ENCODE results near the gene OR11H7. TPM values are rescaled to one million over a fixed set of nuclear protein-coding genes. Genes with fewer than 3 reads are reported as not detected.
"Not testable (repeated sequence)": the region's sequence is repeated elsewhere in the genome, so short reads cannot be mapped to it uniquely, and the experiment has no call there.

OR11H7 gene
- total RNA-seq, 4 donors from 2014 or later: 0.50 TPM; not detected in 3

DNA sequence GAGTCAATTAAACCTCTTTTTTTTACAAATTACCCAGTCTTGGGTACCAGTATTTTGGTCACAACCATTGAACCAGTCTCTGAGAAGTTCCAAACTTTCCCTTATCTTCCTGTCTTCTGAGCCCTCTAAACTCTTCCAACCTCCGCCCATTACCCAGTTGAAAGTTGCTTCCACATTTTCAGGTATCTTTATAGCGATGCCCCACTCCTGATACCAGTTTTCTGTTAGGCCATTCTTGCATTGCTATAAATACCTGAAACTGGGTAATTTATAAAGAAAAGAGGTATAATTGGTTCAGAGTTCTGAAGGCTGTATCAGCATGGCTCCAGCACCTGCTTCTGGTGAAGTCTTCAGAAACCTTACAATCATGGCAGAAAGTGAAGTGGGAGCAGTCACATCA is 45.3 kb downstream of the OR11H7 start:
- Histone ChIP-seq H3K4me3 (no peak overlapping the region), H3K27me3 (no peaks in the 10 kb centered on the region), H3K27ac (no peak overlapping the region), H3K4me1 (no peaks in the 10 kb centered on the region), H3K9me3 (peaks cover 0 to 19% (median 0%) of the 10 kb centered on the region in 3 donors), H3K36me3 (peaks cover 0 to 17% of the 10 kb centered on the region in 2 donors)
- 96 to 100% methylated on average over 1 to 2 of the region's 2 CpGs for WGBS, 2 donors (ENCODE audit: low coverage in 1 of 2)
- ATAC-seq: no peak
- TF ChIP-seq, protein P1, sequence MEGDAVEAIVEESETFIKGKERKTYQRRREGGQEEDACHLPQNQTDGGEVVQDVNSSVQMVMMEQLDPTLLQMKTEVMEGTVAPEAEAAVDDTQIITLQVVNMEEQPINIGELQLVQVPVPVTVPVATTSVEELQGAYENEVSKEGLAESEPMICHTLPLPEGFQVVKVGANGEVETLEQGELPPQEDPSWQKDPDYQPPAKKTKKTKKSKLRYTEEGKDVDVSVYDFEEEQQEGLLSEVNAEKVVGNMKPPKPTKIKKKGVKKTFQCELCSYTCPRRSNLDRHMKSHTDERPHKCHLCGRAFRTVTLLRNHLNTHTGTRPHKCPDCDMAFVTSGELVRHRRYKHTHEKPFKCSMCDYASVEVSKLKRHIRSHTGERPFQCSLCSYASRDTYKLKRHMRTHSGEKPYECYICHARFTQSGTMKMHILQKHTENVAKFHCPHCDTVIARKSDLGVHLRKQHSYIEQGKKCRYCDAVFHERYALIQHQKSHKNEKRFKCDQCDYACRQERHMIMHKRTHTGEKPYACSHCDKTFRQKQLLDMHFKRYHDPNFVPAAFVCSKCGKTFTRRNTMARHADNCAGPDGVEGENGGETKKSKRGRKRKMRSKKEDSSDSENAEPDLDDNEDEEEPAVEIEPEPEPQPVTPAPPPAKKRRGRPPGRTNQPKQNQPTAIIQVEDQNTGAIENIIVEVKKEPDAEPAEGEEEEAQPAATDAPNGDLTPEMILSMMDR (IDR thresholded peaks at IDR 0.05): no peak
- TF ChIP-seq EP300 (IDR thresholded peaks at IDR 0.05): no peak
- no peak for TF ChIP-seq POLR2A (IDR thresholded peaks at IDR 0.05)
- TF ChIP-seq POLR2AphosphoS5 (IDR thresholded peaks at IDR 0.05): no peak

DNA sequence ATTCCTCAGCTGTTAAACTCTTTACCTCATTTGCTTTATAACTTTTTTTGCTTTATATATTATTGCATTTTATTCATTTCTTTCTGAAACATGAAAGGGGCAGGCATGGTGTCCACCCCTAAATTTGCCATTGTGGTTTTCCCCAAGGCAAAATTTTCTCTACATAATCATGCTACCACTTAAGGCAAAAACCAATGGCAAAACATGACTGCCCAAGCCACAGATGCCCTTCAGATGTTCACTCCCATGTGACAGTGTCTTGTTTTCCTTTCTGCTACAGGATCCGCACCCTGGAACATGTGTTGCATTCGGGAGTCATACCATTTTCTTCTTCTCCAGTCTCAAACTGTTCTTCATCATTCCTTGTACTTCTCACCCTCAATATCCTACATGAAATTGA is 48.6 kb downstream of the OR11H7 start:
- peaks cover 0 to 31% of the 10 kb centered on the region in 2 donors for H3K36me3 ChIP-seq
- no peaks in the 10 kb centered on the region for H3K27me3 ChIP-seq
- H3K27ac ChIP-seq: no peak overlapping the region
- H3K4me1 ChIP-seq: no peaks in the 10 kb centered on the region
- peaks cover 0 to 14% (median 0%) of the 10 kb centered on the region in 3 donors for H3K9me3 ChIP-seq
- TF ChIP-seq EP300 (IDR thresholded peaks at IDR 0.05) (no peak), POLR2AphosphoS5 (IDR thresholded peaks at IDR 0.05) (no peak), POLR2A (IDR thresholded peaks at IDR 0.05) (no peak)
- TF ChIP-seq, protein P1 (IDR thresholded peaks at IDR 0.05): no peak
- no peak for ATAC-seq
- H3K4me3 ChIP-seq: no peak overlapping the region
- WGBS, 2 donors (ENCODE audit: low coverage in 1 of 2): 58 to 100% methylated on average over 2 of the region's 2 CpGs

DNA sequence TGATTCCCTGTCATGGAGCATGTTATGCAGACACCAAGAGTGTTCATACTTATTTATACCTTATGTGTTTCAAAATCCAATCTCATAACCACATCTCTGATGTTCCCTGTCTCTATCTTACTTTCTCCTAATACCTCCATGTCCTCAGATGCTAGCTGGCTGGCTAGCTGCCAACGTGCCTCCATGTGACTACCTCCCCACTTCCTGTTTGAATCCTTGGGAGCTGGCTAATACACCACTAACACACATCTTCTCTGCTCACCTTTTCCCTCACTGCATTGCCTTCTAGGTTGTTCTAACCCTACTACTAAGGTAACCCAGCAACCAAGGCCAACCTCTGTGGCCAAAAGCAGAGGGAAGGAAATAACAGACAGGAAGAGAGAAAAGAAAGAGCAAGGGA is 49.6 kb downstream of the OR11H7 start:
- no peak overlapping the region for H3K27ac ChIP-seq
- H3K4me3 ChIP-seq: no peak overlapping the region
- 0 to 13% methylated on average over 1 of the region's 1 CpG for WGBS, 2 donors (ENCODE audit: low coverage in 1 of 2)
- no peak for ATAC-seq
- H3K36me3 ChIP-seq: peaks cover 0 to 25% of the 10 kb centered on the region in 2 donors
- peaks cover 0 to 6% (median 0%) of the 10 kb centered on the region in 3 donors for H3K9me3 ChIP-seq
- no peaks in the 10 kb centered on the region for H3K4me1 ChIP-seq
- no peaks in the 10 kb centered on the region for H3K27me3 ChIP-seq
- no peak for TF ChIP-seq EP300 (IDR thresholded peaks at IDR 0.05)
- TF ChIP-seq, protein P1 (IDR thresholded peaks at IDR 0.05): no peak
- no peak for TF ChIP-seq POLR2A (IDR thresholded peaks at IDR 0.05)
- TF ChIP-seq POLR2AphosphoS5 (IDR thresholded peaks at IDR 0.05): no peak

DNA sequence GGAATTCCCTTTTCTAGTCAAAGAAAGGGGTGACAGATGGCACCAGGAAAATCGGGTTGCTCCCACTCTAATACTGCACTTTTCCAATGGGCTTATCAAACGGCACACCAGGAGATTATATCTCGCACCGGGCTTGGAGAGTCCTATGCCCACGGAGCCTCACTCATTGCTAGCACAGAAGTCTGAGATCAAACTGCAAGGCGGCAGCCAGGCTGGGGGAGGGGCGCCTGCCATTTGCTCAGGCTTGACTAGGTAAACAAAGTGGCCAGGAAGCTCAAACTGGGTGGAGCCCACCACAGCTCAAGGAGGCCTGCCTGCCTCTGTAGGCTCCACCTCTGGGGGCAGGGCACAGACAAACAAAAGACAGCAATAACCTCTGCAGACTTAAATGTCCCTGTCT is 51.5 kb downstream of the OR11H7 start:
- not testable (repeated sequence) for ATAC-seq, H3K27ac ChIP-seq, H3K27me3 ChIP-seq, H3K9me3 ChIP-seq, H3K4me3 ChIP-seq, H3K4me1 ChIP-seq
- no CpG with 5 or more reads among the region's 7 CpGs for WGBS, 2 donors (ENCODE audit: low coverage in 1 of 2)
- H3K36me3 ChIP-seq: peaks cover 0 to 17% of the 10 kb centered on the region in 2 donors

Other genes with a start within 250 kb of the OR11H7 start
- not detected for gene OR4Q2, start 226.8 kb upstream of the OR11H7 start, total RNA-seq
- gene OR4K14, start 209.7 kb upstream of the OR11H7 start, total RNA-seq: not detected
- under 1 TPM in 1 of 4 donors, not detected in 3; 0.12 TPM for gene OR4K13, start 192.9 kb upstream of the OR11H7 start, total RNA-seq
- gene OR4L1, start 168.9 kb upstream of the OR11H7 start, total RNA-seq: not detected
- gene OR4K17, start 118.2 kb upstream of the OR11H7 start, total RNA-seq: not detected
- not detected for gene OR4N5, start 90.2 kb upstream of the OR11H7 start, total RNA-seq
- gene OR11G2, start 38.1 kb upstream of the OR11H7 start, total RNA-seq: not detected
- not detected for gene OR11H6, start 5.3 kb upstream of the OR11H7 start, total RNA-seq
- not detected for gene OR11H4, start 10.3 kb downstream of the OR11H7 start, total RNA-seq
- 10 to 100 TPM in 2 of 4 donors, 1 to 10 TPM in 2; 8.1 to 10.9 (median 10.0) TPM for gene TTC5, start 77.0 kb downstream of the OR11H7 start, total RNA-seq
- 10 to 100 TPM; 33.4 to 64.8 (median 39.5) TPM for gene CCNB1IP1, start 104.3 kb downstream of the OR11H7 start, total RNA-seq
- 10 to 100 TPM in 2 of 4 donors, 1 to 10 TPM in 2; 8.2 to 18.1 (median 9.9) TPM for gene PARP2, start 114.7 kb downstream of the OR11H7 start, total RNA-seq
- gene TEP1, start 184.5 kb downstream of the OR11H7 start, total RNA-seq: 10 to 100 TPM; 12.9 to 27.6 (median 20.5) TPM
- gene KLHL33, start 207.2 kb downstream of the OR11H7 start, total RNA-seq: 1 to 10 TPM in 2 of 4 donors, under 1 TPM in 2; 0.27 to 2.6 (median 1.1) TPM
- gene OSGEP, start 225.8 kb downstream of the OR11H7 start, total RNA-seq: 10 to 100 TPM; 28.2 to 44.4 (median 34.4) TPM
- 100 to 1,000 TPM in 1 of 4 donors, 10 to 100 TPM in 3; 86.2 to 120 (median 98.0) TPM for gene APEX1, start 226.2 kb downstream of the OR11H7 start, total RNA-seq
- gene PIP4P1, start 232.5 kb downstream of the OR11H7 start, total RNA-seq: 10 to 100 TPM; 12.2 to 23.2 (median 20.1) TPM
- 10 to 100 TPM in 3 of 4 donors, 1 to 10 TPM in 1; 3.0 to 71.2 (median 19.9) TPM for gene PNP, start 240.4 kb downstream of the OR11H7 start, total RNA-seq

Data from gastroesophageal sphincter (tissue), 4 donors.